ENCODE results near the gene DENND5B. TPM values are rescaled to one million over a fixed set of nuclear protein-coding genes. Genes with fewer than 3 reads are reported as not detected.

The DENND5B gene
- polyA plus RNA-seq, 2 of the 4 experiments (the other 2 are of a cell fraction) = 15.5 to 55.2 TPM

DNA sequence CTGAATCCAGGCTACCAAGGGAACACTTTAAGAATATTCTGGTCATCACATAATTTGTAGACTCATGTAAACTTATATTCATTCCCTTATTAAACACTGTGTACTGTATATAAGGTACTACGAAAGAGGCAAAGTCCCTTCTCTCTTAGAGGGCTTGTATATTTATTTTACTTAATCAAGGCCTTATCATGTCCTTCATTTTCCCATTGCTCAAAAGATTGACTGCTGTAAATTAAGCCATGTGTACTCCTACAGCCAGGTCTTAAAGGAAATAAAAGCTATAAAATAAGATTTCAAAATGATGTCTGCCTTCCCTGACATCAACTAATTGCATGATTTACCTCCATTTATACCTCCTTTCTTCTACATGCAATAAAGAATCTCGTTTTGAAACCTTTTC, 5.0 kb downstream of the DENND5B start:
- peaks cover 57% of the 10 kb centered on the region for H3K4me1 ChIP-seq
- FAIRE-seq (no peak), ATAC-seq (no peak), DNase-seq (ENCODE audit: low read depth in 1 of 2, low spot score in 1 of 2) (no peak)
- TF ChIP-seq NPAS2 (CRISPR knock-in tag; IDR thresholded peaks at IDR 0.05; ENCODE audit: borderline replicate concordance) (no peak), CEBPB (IDR thresholded peaks at IDR 0.05) (no peak), PHF8 (IDR thresholded peaks at IDR 0.05; ENCODE audit: borderline replicate concordance, low read depth) (no peak), MAZ (IDR thresholded peaks at IDR 0.05; ENCODE audit: borderline replicate concordance, low read depth, low read length) (no peak), HOXB13 (CRISPR knock-in tag; IDR thresholded peaks at IDR 0.05; ENCODE audit: low read depth) (no peak), FOXS1 (CRISPR knock-in tag; IDR thresholded peaks at IDR 0.05) (no peak), CBX8 (IDR thresholded peaks at IDR 0.05) (no peak), NR3C1 (IDR thresholded peaks at IDR 0.05) (no peak), TFCP2L1 (CRISPR knock-in tag; IDR thresholded peaks at IDR 0.05) (no peak), SMC3 (IDR thresholded peaks at IDR 0.05) (no peak), RNF2 (IDR thresholded peaks at IDR 0.05; ENCODE audit: borderline replicate concordance, low read depth) (no peak), ESRRA (IDR thresholded peaks at IDR 0.05; ENCODE audit: borderline replicate concordance, low read length) (no peak), FOSL2 (IDR thresholded peaks at IDR 0.05) (no peak), FOSL2 (CRISPR knock-in tag; IDR thresholded peaks at IDR 0.05) (no peak)
- TF ChIP-seq, protein P1, sequence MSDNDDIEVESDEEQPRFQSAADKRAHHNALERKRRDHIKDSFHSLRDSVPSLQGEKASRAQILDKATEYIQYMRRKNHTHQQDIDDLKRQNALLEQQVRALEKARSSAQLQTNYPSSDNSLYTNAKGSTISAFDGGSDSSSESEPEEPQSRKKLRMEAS (IDR thresholded peaks at IDR 0.05) = no peak
- 57% methylated on average over 2 of the region's 2 CpGs for WGBS (ENCODE audit: missing lambda C conversion rate)
- peak overlapping the region; percentile 67 for H3K4me2 ChIP-seq
- POLR2A ChIA-PET = interaction anchor here (1.5 kb wide), 1 partner anchor 67 kb away, joined by 7 read pairs; no protein-coding TSS in a partner anchor
- peak overlapping the region; percentile 44 to 77; a peak in 4 of 6 replicates for H3K27ac ChIP-seq
- no peaks in the 10 kb centered on the region for H3K9me3 ChIP-seq
- no peak overlapping the region for H3K4me3 ChIP-seq
- CTCF ChIA-PET = interaction anchor here (0.6 to 3.0 kb wide), 5 partner anchors 10 to 508 kb away, joined by 3 to 6 read pairs (median 4); no protein-coding TSS in a partner anchor

DNA sequence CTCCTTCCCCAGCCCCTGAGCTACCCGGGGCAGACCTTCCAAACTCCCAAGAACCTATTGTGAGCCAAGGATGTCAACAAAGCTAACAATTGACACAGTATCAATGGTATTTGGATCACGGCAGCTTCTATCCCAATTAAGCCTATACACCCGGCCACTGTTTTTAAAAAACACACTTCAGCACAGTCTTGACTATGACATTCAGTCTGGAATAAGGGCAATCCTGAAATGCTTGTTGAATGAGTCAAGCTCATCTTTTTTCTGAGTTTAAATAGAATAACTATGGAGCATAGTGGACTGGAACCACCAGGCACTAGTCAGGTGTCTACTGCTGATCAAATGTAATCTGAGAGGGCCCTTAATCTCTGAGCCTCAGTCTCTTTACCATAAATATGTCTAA, 5.7 kb downstream of the DENND5B start:
- ChIA-PET CTCF (interaction anchor here (1.7 to 3.0 kb wide), 3 partner anchors 11 to 60 kb away, joined by 4 to 6 read pairs (median 4); no protein-coding TSS in a partner anchor), POLR2A (interaction anchor here (1.0 to 1.5 kb wide), 2 partner anchors 67 to 259 kb away, joined by 3 to 7 read pairs; no protein-coding TSS in a partner anchor)
- no peak for FAIRE-seq
- peaks cover 58% of the 10 kb centered on the region for H3K4me1 ChIP-seq
- peak overlapping the region; percentile 67 for H3K4me2 ChIP-seq
- TF ChIP-seq FOSL2 (IDR thresholded peaks at IDR 0.05) (no peak), FOSL2 (CRISPR knock-in tag; IDR thresholded peaks at IDR 0.05) (peak; percentile 24; the same call in 1 of the 2 replicates), FOXS1 (CRISPR knock-in tag; IDR thresholded peaks at IDR 0.05) (0 out of 2 replicates have a peak, but pooled peaks have one; percentile 20), JUNB (IDR thresholded peaks at IDR 0.05) (no peak), CBX8 (IDR thresholded peaks at IDR 0.05) (no peak)
- no peaks in the 10 kb centered on the region for H3K9me3 ChIP-seq
- WGBS (ENCODE audit: missing lambda C conversion rate) = 13% methylated on average over 3 of the region's 3 CpGs
- ATAC-seq = peak in 1 of 2 experiments; percentile 48; a peak in 3 of 6 replicates
- peak overlapping the region; percentile 44 to 77 for H3K27ac ChIP-seq
- peak in 1 of 2 experiments; percentile 33 for DNase-seq (ENCODE audit: low read depth in 1 of 2, low spot score in 1 of 2)
- no peak overlapping the region for H3K4me3 ChIP-seq

DNA sequence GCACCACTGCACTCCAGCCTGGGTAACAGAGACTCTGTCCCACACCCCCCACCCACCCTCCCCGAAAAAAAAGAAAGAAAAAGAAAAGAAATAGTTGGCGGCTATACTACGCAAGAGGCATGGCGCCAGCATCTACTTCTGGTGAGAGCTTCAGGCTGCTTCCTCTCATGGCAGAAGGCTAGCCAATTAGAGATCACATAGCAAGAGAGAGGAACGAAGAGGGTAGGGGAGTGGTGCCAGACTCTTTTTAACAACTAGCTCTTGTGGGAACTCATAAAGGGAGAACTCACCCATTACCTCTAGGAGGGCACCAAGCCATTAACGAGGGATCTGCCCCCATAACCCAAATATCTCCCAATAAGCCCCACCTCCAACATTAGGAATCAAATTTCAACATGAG, 6.2 kb downstream of the DENND5B start:
- no peak overlapping the region for H3K4me3 ChIP-seq
- WGBS (ENCODE audit: missing lambda C conversion rate) = 91% methylated on average over 6 of the region's 6 CpGs
- peak overlapping the region; percentile 44 to 77 for H3K27ac ChIP-seq
- TF ChIP-seq, protein P1 (IDR thresholded peaks at IDR 0.05) = no peak
- TF ChIP-seq HOXB13 (CRISPR knock-in tag; IDR thresholded peaks at IDR 0.05; ENCODE audit: low read depth) (no peak), MAZ (IDR thresholded peaks at IDR 0.05; ENCODE audit: borderline replicate concordance, low read depth, low read length) (no peak), FOSB (CRISPR knock-in tag; IDR thresholded peaks at IDR 0.05) (no peak)
- TF ChIP-seq, protein P2, sequence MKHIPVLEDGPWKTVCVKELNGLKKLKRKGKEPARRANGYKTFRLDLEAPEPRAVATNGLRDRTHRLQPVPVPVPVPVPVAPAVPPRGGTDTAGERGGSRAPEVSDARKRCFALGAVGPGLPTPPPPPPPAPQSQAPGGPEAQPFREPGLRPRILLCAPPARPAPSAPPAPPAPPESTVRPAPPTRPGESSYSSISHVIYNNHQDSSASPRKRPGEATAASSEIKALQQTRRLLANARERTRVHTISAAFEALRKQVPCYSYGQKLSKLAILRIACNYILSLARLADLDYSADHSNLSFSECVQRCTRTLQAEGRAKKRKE (CRISPR knock-in tag; IDR thresholded peaks at IDR 0.05; ENCODE audit: low read depth) = no peak
- no peak for ATAC-seq
- no peak for DNase-seq (ENCODE audit: low read depth in 1 of 2, low spot score in 1 of 2)
- H3K9me3 ChIP-seq = no peaks in the 10 kb centered on the region
- CTCF ChIA-PET = interaction anchor here (1.7 to 3.0 kb wide), 4 partner anchors 11 to 182 kb away, joined by 4 to 8 read pairs (median 5); no protein-coding TSS in a partner anchor
- peak overlapping the region; percentile 67 for H3K4me2 ChIP-seq
- FAIRE-seq = no peak
- peaks cover 63% of the 10 kb centered on the region for H3K4me1 ChIP-seq
- POLR2A ChIA-PET = interaction anchor here (1.0 to 1.5 kb wide), 2 partner anchors 66 to 258 kb away, joined by 3 to 7 read pairs; no protein-coding TSS in a partner anchor

Data from A549 (cell line).